ENCODE data around the gene LGALS12. TPM values are rescaled to one million over a fixed set of nuclear protein-coding genes. Genes with fewer than 3 reads are reported as not detected.

The LGALS12 gene
- total RNA-seq, 2 experiments from 2014 or later, result not detected

GRCh38 chr11:63563201-63564055 lies 57.5 kb downstream of the LGALS12 start, which contains the start of gene PLAAT2:
PLAAT2 (minus strand) TSS chr11:63563379; CDS start chr11:63563324, 55 bp downstream.
- no peaks in the 10 kb centered on the region for H3K36me3 Mint-ChIP-seq
- peaks cover 53% of the 10 kb centered on the region for H3K4me1 Mint-ChIP-seq
- H3K27me3 Mint-ChIP-seq, result no peaks in the 10 kb centered on the region
- H3K9me3 Mint-ChIP-seq, result no peaks in the 10 kb centered on the region
- DNase-seq, result no peak
- peak within 1 kb of the TSS; percentile 47 for H3K4me3 Mint-ChIP-seq
- ATAC-seq (ENCODE audit: low read depth), result no peak
- peak within 1 kb of the TSS; percentile 64 for H3K27ac Mint-ChIP-seq
- POLR2A ChIA-PET, result interaction anchor here (0.6 to 6.2 kb wide), 6 partner anchors 11 to 681 kb away, joined by 3 to 86 read pairs (median 4); partner anchors contain the start of genes PLAAT4 and RTN3

GRCh38 chr11:63564056-63564774 lies 58.3 kb downstream of the LGALS12 start:
- no peaks in the 10 kb centered on the region for H3K9me3 Mint-ChIP-seq
- POLR2A ChIA-PET, result interaction anchor here (0.5 to 6.2 kb wide), 6 partner anchors 9 to 117 kb away, joined by 3 to 86 read pairs (median 5); partner anchors contain the start of genes PLAAT4 and RTN3
- DNase-seq (no peak), ATAC-seq (ENCODE audit: low read depth) (peak; percentile 85)
- peak overlapping the region; percentile 47 for H3K4me3 Mint-ChIP-seq
- H3K27me3 Mint-ChIP-seq, result no peaks in the 10 kb centered on the region
- no peaks in the 10 kb centered on the region for H3K36me3 Mint-ChIP-seq
- peak overlapping the region; percentile 64 for H3K27ac Mint-ChIP-seq
- peaks cover 55% of the 10 kb centered on the region for H3K4me1 Mint-ChIP-seq

GRCh38 chr11:63564784-63565350 lies 59.0 kb downstream of the LGALS12 start:
- POLR2A ChIA-PET, result interaction anchor here (0.5 to 6.2 kb wide), 5 partner anchors 8 to 117 kb away, joined by 3 to 86 read pairs (median 5); partner anchors contain the start of gene RTN3
- peak overlapping the region; percentile 64 for H3K27ac Mint-ChIP-seq
- no peaks in the 10 kb centered on the region for H3K36me3 Mint-ChIP-seq
- no peaks in the 10 kb centered on the region for H3K27me3 Mint-ChIP-seq
- DNase-seq (no peak), ATAC-seq (ENCODE audit: low read depth) (no peak)
- H3K4me1 Mint-ChIP-seq, result peaks cover 54% of the 10 kb centered on the region
- no peaks in the 10 kb centered on the region for H3K9me3 Mint-ChIP-seq
- peak overlapping the region; percentile 10 for H3K4me3 Mint-ChIP-seq

Other genes starting within 250 kb of the LGALS12 start
- gene SLC22A9, start 136.3 kb upstream of the LGALS12 start, total RNA-seq, result not detected
- gene PLAAT5, start 14.9 kb upstream of the LGALS12 start, total RNA-seq, result under 1 TPM; 0.43 to 0.44 TPM
- 100 to 1,000 TPM; 156 to 158 TPM for gene PLAAT4, start 30.7 kb downstream of the LGALS12 start, total RNA-seq
- gene PLAAT2, start 57.3 kb downstream of the LGALS12 start, total RNA-seq, result under 1 TPM in 1 of 2 experiments, not detected in 1; 0.58 TPM
- 10 to 100 TPM; 15.8 to 17.3 TPM for gene PLAAT3, start 108.3 kb downstream of the LGALS12 start, total RNA-seq
- 10 to 100 TPM; 36.7 to 38.1 TPM for gene ATL3, start 165.3 kb downstream of the LGALS12 start, total RNA-seq
- gene RTN3, start 175.4 kb downstream of the LGALS12 start, total RNA-seq, result 10 to 100 TPM; 50.8 to 51.1 TPM